K562 (cell line): ENCODE data around the gene SMARCC1. TPM values are rescaled to one million over a fixed set of nuclear protein-coding genes. Genes with fewer than 3 reads are reported as not detected.

ENCODE experiments used
- ATAC-seq: fragments of 200-7000 bp; cut with Tn5 transposase; 3 replicates; pipeline ENCODE4 v1.9.1; 2020; ENCODE audit warnings: moderate library complexity
- BruUV-seq: library from RNA; stranded (reverse); fragments of 400-500 nt; replicated peaks from 2 replicates; lab custom pipeline; 2021; lab: Mats Ljungman, UMichigan
- CTCF ChIA-PET: fragments of 300-600 bp; formaldehyde crosslinking; extraction: SDS; loops from one replicate; lab custom pipeline; 2021; ENCODE audit warnings: low intra/inter-chr PET ratio; lab: Yijun Ruan, JAX
- POLR2A ChIA-PET: fragments of 300-600, 350-650 bp; sonication (Branson Sonifier 250); formaldehyde crosslinking; extraction: SDS; loops from one replicate; lab custom pipeline; 2021; ENCODE audit warnings: antibody characterized with exemption, inconsistent platforms; lab: Yijun Ruan, JAX
- DNase-seq, 4 experiments: peaks; one replicate each; pipeline versions ENCODE4 v3.0.0 to v3.0.0-alpha.2; 2011 to 2018; ENCODE audit warnings: low spot score in 3 of 4, mixed read lengths in 3 of 4; ENCODE audit errors: extremely low read depth in 1 of 4
- FAIRE-seq: peaks from 2 replicates; lab custom pipeline; 2011; peaks lifted over from hg19 to GRCh38; lab: Jason Lieb, UNC
- H2AFZ ChIP-seq: 2 replicates; pipeline ENCODE4 v1.6.0; 2011; ENCODE audit warnings: low read depth, low read length, control low read depth, inconsistent platforms
- H3K27ac ChIP-seq: fragments of 200-600 bp; 3 replicates; pipeline ENCODE4 v1.8.0; 2011; ENCODE audit warnings: low read depth, mild to moderate bottlenecking, control low read depth, inconsistent platforms, low read length, moderate library complexity, mixed read lengths; ENCODE audit errors: extremely low read depth
- H3K27me3 ChIP-seq, 2 experiments: fragments of 300-600 bp in 1 of 2; 2 replicates in 1 of 2; 3 replicates in 1 of 2; pipeline versions ENCODE4 v1.6.0 to v1.8.0; 2011; ENCODE audit warnings: inconsistent platforms in 2 of 2, low read length in 2 of 2, mild to moderate bottlenecking in 1 of 2, mixed read lengths in 1 of 2, moderate library complexity in 1 of 2; ENCODE audit not compliant: control insufficient read depth in 2 of 2, insufficient read depth in 2 of 2
- H3K36me3 ChIP-seq: fragments of 300-600 bp; 3 replicates; pipeline ENCODE4 v1.8.0; 2011; ENCODE audit warnings: mild to moderate bottlenecking, low read length, inconsistent platforms; ENCODE audit not compliant: control insufficient read depth, insufficient read depth
- H3K4me1 ChIP-seq, 2 experiments: fragments of 200-600 bp in 1 of 2; replicated peaks in 1 of 2; 2 replicates in 1 of 2; 3 replicates in 1 of 2; pipeline versions ENCODE4 v1.5.1 to v1.8.0; 2011; ENCODE audit warnings: inconsistent platforms in 2 of 2, low read length in 2 of 2, mild to moderate bottlenecking in 1 of 2, mixed read lengths in 1 of 2, moderate library complexity in 1 of 2; ENCODE audit not compliant: control insufficient read depth in 2 of 2, insufficient read depth in 2 of 2
- H3K4me2 ChIP-seq: 2 replicates; pipeline ENCODE4 v1.6.1; 2011; ENCODE audit warnings: low read length, control low read depth, inconsistent platforms, mixed read lengths; ENCODE audit not compliant: insufficient read depth
- H3K4me3 ChIP-seq: fragments of 200-600 bp; sonication (generic), shearing (Covaris generic); 2 replicates; pipeline ENCODE4 v1.5.1; 2016; ENCODE audit warnings: control low read depth, inconsistent platforms
- H3K79me2 ChIP-seq: fragments of 200-600 bp; 3 replicates; pipeline ENCODE4 v1.8.0; 2011; ENCODE audit warnings: low read length, inconsistent platforms; ENCODE audit not compliant: control insufficient read depth, insufficient read depth
- H3K9ac ChIP-seq, 2 experiments: 2 replicates each; pipeline versions ENCODE4 v1.6.0 to v1.6.1; 2011; ENCODE audit warnings: low read depth in 2 of 2, low read length in 2 of 2, control low read depth in 1 of 2, inconsistent platforms in 1 of 2, mild to moderate bottlenecking in 1 of 2, mixed read lengths in 1 of 2; ENCODE audit not compliant: insufficient read depth in 1 of 2
- H3K9me1 ChIP-seq: one replicate; pipeline ENCODE4 v1.6.0; 2011; ENCODE audit warnings: inconsistent platforms, mild to moderate bottlenecking, low read length, moderate library complexity; ENCODE audit not compliant: control insufficient read depth, insufficient read depth
- H3K9me3 ChIP-seq: replicated peaks from 2 replicates; pipeline ENCODE4 v1.5.1; 2011; ENCODE audit warnings: low read depth, low read length, inconsistent platforms; ENCODE audit not compliant: control insufficient read depth, insufficient read depth
- H4K20me1 ChIP-seq: replicated peaks from 2 replicates; pipeline ENCODE4 v1.6.1; 2011; ENCODE audit warnings: low read length, inconsistent platforms, mixed read lengths; ENCODE audit not compliant: control insufficient read depth, insufficient read depth
- GATA2 ChIP-seq: sonication (generic); formaldehyde crosslinking; IDR thresholded peaks from 2 replicates; pipeline ENCODE4 v1.4.0; 2020; ENCODE audit warnings: mild to moderate bottlenecking, missing genetic modification reagents
- LEF1 ChIP-seq: fragments of 450-650 bp; IDR thresholded peaks from 2 replicates; pipeline ENCODE4 v1.6.1; 2016; ENCODE audit warnings: mild to moderate bottlenecking
- ZC3H11A ChIP-seq: IDR thresholded peaks from 2 replicates; pipeline ENCODE4 v1.6.1; 2012; ENCODE audit warnings: low read depth, low read length, improper control_type of control experiment
- WGBS: fragments of 100-300 bp; shearing (Covaris generic); methylation state at CpG from one replicate; pipeline ENCODE4 v1.1.6; 2016; ENCODE audit warnings: low coverage, mixed read lengths; ENCODE audit not compliant: insufficient coverage; ENCODE audit errors: missing lambda C conversion rate; 5-methylcytosine and 5-hydroxymethylcytosine counted together
- in situ Hi-C: fragments of 300-500 bp; cut with MboI; formaldehyde crosslinking; loops from 4 replicates; pipeline ENCODE4 v1.15.0; 2018; ENCODE audit warnings: inconsistent platforms, mixed read lengths
- intact Hi-C: fragments of 100-400 bp; cut with micrococcal nuclease; formaldehyde crosslinking; loops from 2 replicates; pipeline ENCODE4 v1.14.2; 2022
- polyA plus RNA-seq, 8 experiments: library from polyadenylated mRNA; depleted of rRNA in 4 of 8; stranded (reverse) in 5 of 8; unstranded in 3 of 8; fragments of >200 nt; fragmentation: Nextera tagmentation in 2 of 8; fragmentation: Illumina TruSeq in 1 of 8; extraction: Ambion mirVana in 2 of 8; extraction: Trizol in 1 of 8; gene quantifications; 2 replicates each; pipeline versions ENCODE4 v1.2.1 to v1.2.3, GENCODE V29; 2011 to 2014; ENCODE audit warnings: inconsistent platforms in 1 of 8, missing spikeins in 1 of 8
- total RNA-seq, 7 experiments: library from RNA; depleted of rRNA in 6 of 7; stranded (reverse); fragments of >200 nt in 6 of 7; fragmentation: Illumina TruSeq in 2 of 7; extraction: Trizol in 2 of 7; gene quantifications; 2 replicates each; pipeline versions ENCODE4 v1.2.1 to v1.2.3, GENCODE V29; 2011 to 2021; ENCODE audit warnings: low replicate concordance in 1 of 7
- TF ChIP-seq, protein P1 (sequence below): fragments of 200-800 bp; sonication (Bioruptor generic); IDR thresholded peaks from 2 replicates; pipeline ENCODE4 v1.6.1; 2017; ENCODE audit warnings: missing genetic modification characterization, missing compliant biosample characterization
- TF ChIP-seq, protein P2 (sequence below): sonication (generic); formaldehyde crosslinking; IDR thresholded peaks from 2 replicates; pipeline ENCODE4 v1.8.1; 2023; ENCODE audit warnings: missing genetic modification reagents, mild to moderate bottlenecking, borderline replicate concordance
- TF ChIP-seq, protein P3 (sequence below): sonication (generic); formaldehyde crosslinking; IDR thresholded peaks from 2 replicates; pipeline ENCODE4 v1.8.0; 2022; ENCODE audit warnings: mild to moderate bottlenecking, missing genetic modification reagents
- TF ChIP-seq, protein P4 (sequence below): fragments of 150-350 bp; conservative IDR thresholded peaks from 2 replicates; pipeline ENCODE4 v1.6.1; 2014; ENCODE audit warnings: low read length

Gene SMARCC1
- total and polyA plus RNA-seq, 9 of the 15 experiments (the other 6 are each of a cell fraction or from before 2014, with no cell fraction given), result 20.7 to 199 (median 66.0) TPM

DNA sequence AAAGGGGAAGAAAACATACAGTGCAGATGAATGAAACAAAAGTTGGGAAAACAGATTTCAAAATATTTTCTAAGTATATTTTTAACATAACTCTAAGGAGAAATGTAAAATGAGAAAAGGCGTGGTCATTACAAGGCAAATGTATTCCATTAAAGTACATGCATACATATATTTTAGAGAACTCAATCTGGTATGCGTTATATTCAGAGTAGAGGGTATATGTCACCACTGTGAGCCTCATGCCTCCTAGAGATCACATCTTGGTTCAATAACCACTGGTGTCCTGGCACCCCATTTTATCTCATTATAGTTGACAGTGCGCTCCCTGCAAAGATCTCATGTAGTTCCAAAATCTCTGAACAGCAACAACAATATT, 77.5 kb downstream of the SMARCC1 start:
- H2AFZ ChIP-seq, result no peak overlapping the region
- no peaks in the 10 kb centered on the region for H4K20me1 ChIP-seq
- ChIA-PET POLR2A (no interaction called here), CTCF (no interaction called here)
- no peaks in the 10 kb centered on the region for H3K27me3 ChIP-seq
- H3K36me3 ChIP-seq, result peaks cover 87% of the 10 kb centered on the region
- H3K27ac ChIP-seq, result no peak overlapping the region
- in situ Hi-C loops, result no loop called here
- H3K4me3 ChIP-seq, result no peak overlapping the region
- no peaks in the 10 kb centered on the region for H3K4me1 ChIP-seq
- intact Hi-C loops, result no loop called here
- no peaks in the 10 kb centered on the region for H3K9me1 ChIP-seq
- H3K4me2 ChIP-seq, result no peak overlapping the region
- no peak overlapping the region for H3K9ac ChIP-seq
- ATAC-seq, result no peak
- DNase-seq, result no peak
- no peak for FAIRE-seq
- 85% methylated on average over 3 of the region's 3 CpGs for WGBS
- no TSS peak for BruUV-seq
- H3K9me3 ChIP-seq, result no peaks in the 10 kb centered on the region
- no peaks in the 10 kb centered on the region for H3K79me2 ChIP-seq
- no peak for TF ChIP-seq LEF1
- TF ChIP-seq, protein P1, sequence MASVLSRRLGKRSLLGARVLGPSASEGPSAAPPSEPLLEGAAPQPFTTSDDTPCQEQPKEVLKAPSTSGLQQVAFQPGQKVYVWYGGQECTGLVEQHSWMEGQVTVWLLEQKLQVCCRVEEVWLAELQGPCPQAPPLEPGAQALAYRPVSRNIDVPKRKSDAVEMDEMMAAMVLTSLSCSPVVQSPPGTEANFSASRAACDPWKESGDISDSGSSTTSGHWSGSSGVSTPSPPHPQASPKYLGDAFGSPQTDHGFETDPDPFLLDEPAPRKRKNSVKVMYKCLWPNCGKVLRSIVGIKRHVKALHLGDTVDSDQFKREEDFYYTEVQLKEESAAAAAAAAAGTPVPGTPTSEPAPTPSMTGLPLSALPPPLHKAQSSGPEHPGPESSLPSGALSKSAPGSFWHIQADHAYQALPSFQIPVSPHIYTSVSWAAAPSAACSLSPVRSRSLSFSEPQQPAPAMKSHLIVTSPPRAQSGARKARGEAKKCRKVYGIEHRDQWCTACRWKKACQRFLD, result no peak
- TF ChIP-seq GATA2 (CRISPR knock-in tag), result no peak
- no peak for TF ChIP-seq ZC3H11A
- TF ChIP-seq, protein P2, sequence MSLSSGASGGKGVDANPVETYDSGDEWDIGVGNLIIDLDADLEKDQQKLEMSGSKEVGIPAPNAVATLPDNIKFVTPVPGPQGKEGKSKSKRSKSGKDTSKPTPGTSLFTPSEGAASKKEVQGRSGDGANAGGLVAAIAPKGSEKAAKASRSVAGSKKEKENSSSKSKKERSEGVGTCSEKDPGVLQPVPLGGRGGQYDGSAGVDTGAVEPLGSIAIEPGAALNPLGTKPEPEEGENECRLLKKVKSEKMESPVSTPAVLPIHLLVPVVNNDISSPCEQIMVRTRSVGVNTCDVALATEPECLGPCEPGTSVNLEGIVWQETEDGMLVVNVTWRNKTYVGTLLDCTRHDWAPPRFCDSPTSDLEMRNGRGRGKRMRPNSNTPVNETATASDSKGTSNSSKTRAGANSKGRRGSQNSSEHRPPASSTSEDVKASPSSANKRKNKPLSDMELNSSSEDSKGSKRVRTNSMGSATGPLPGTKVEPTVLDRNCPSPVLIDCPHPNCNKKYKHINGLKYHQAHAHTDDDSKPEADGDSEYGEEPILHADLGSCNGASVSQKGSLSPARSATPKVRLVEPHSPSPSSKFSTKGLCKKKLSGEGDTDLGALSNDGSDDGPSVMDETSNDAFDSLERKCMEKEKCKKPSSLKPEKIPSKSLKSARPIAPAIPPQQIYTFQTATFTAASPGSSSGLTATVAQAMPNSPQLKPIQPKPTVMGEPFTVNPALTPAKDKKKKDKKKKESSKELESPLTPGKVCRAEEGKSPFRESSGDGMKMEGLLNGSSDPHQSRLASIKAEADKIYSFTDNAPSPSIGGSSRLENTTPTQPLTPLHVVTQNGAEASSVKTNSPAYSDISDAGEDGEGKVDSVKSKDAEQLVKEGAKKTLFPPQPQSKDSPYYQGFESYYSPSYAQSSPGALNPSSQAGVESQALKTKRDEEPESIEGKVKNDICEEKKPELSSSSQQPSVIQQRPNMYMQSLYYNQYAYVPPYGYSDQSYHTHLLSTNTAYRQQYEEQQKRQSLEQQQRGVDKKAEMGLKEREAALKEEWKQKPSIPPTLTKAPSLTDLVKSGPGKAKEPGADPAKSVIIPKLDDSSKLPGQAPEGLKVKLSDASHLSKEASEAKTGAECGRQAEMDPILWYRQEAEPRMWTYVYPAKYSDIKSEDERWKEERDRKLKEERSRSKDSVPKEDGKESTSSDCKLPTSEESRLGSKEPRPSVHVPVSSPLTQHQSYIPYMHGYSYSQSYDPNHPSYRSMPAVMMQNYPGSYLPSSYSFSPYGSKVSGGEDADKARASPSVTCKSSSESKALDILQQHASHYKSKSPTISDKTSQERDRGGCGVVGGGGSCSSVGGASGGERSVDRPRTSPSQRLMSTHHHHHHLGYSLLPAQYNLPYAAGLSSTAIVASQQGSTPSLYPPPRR (CRISPR knock-in tag), result no peak
- TF ChIP-seq, protein P3, sequence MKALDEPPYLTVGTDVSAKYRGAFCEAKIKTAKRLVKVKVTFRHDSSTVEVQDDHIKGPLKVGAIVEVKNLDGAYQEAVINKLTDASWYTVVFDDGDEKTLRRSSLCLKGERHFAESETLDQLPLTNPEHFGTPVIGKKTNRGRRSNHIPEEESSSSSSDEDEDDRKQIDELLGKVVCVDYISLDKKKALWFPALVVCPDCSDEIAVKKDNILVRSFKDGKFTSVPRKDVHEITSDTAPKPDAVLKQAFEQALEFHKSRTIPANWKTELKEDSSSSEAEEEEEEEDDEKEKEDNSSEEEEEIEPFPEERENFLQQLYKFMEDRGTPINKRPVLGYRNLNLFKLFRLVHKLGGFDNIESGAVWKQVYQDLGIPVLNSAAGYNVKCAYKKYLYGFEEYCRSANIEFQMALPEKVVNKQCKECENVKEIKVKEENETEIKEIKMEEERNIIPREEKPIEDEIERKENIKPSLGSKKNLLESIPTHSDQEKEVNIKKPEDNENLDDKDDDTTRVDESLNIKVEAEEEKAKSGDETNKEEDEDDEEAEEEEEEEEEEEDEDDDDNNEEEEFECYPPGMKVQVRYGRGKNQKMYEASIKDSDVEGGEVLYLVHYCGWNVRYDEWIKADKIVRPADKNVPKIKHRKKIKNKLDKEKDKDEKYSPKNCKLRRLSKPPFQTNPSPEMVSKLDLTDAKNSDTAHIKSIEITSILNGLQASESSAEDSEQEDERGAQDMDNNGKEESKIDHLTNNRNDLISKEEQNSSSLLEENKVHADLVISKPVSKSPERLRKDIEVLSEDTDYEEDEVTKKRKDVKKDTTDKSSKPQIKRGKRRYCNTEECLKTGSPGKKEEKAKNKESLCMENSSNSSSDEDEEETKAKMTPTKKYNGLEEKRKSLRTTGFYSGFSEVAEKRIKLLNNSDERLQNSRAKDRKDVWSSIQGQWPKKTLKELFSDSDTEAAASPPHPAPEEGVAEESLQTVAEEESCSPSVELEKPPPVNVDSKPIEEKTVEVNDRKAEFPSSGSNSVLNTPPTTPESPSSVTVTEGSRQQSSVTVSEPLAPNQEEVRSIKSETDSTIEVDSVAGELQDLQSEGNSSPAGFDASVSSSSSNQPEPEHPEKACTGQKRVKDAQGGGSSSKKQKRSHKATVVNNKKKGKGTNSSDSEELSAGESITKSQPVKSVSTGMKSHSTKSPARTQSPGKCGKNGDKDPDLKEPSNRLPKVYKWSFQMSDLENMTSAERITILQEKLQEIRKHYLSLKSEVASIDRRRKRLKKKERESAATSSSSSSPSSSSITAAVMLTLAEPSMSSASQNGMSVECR, result no peak
- TF ChIP-seq, protein P4, sequence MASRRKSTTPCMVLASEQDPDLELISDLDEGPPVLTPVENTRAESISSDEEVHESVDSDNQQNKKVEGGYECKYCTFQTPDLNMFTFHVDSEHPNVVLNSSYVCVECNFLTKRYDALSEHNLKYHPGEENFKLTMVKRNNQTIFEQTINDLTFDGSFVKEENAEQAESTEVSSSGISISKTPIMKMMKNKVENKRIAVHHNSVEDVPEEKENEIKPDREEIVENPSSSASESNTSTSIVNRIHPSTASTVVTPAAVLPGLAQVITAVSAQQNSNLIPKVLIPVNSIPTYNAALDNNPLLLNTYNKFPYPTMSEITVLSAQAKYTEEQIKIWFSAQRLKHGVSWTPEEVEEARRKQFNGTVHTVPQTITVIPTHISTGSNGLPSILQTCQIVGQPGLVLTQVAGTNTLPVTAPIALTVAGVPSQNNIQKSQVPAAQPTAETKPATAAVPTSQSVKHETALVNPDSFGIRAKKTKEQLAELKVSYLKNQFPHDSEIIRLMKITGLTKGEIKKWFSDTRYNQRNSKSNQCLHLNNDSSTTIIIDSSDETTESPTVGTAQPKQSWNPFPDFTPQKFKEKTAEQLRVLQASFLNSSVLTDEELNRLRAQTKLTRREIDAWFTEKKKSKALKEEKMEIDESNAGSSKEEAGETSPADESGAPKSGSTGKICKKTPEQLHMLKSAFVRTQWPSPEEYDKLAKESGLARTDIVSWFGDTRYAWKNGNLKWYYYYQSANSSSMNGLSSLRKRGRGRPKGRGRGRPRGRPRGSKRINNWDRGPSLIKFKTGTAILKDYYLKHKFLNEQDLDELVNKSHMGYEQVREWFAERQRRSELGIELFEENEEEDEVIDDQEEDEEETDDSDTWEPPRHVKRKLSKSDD, result no peak
